ENCODE results near the gene PFDN2.
A peak's percentile ranks its signal among the peaks of the same experiment; 100 is the strongest.

PFDN2 gene, protein sequence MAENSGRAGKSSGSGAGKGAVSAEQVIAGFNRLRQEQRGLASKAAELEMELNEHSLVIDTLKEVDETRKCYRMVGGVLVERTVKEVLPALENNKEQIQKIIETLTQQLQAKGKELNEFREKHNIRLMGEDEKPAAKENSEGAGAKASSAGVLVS

DNA sequence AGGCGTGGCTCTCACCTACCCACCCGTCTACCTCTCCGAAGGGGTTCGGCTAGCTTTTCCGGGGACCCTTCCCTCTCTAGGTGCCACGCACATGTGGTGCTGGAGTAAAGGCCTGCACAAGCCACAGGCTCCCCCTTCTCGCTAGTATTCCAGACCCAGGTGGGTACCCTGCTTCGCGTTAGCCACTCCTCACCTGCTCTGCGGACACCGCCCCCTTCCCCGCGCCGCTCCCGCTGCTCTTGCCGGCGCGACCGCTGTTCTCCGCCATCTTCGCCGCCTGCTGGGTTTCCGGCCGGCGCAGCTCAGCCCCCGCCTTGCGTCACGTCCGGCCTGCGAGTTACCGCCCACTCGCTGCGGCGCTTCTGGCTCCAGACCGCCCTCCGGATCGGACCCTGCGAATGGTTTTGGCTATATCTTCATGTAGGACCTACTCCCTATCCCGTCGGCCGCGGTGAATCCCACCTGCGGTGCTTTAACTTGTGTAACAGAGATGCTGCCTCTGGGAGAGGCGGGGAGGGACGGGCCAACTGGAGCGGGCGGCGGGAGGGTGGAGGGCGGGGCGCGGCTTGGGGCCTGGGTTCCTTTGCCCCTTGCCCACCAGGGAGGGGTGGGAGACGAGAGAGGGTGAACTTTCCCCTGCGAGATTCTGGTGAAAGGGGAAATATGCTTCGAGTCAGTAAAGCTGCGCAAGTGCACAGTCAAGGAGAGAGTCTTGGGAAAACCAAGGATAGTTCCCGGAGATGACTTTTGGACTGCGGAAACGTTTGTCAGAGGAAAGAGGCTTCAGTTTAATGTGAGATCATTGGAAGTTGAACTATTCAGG is at the start of gene PFDN2, which contains the start of gene NIT1:
Gene PFDN2 (minus strand): TSS at position 279 of the 823 bp plus-strand sequence. CDS start 11 bp downstream, at position 268.
Gene NIT1 (plus strand): TSS at position 347 of the 823 bp plus-strand sequence. CDS start 72 bp downstream, at position 419.
- peak; percentile 91 to 94 for DNase-seq
- TF ChIP-seq POLR2A (IDR thresholded peaks at IDR 0.05; ENCODE audit: low read length) (peak; percentile 96), GATA1 (IDR thresholded peaks at IDR 0.05; ENCODE audit: low read depth, low read length) (no peak)

DNA sequence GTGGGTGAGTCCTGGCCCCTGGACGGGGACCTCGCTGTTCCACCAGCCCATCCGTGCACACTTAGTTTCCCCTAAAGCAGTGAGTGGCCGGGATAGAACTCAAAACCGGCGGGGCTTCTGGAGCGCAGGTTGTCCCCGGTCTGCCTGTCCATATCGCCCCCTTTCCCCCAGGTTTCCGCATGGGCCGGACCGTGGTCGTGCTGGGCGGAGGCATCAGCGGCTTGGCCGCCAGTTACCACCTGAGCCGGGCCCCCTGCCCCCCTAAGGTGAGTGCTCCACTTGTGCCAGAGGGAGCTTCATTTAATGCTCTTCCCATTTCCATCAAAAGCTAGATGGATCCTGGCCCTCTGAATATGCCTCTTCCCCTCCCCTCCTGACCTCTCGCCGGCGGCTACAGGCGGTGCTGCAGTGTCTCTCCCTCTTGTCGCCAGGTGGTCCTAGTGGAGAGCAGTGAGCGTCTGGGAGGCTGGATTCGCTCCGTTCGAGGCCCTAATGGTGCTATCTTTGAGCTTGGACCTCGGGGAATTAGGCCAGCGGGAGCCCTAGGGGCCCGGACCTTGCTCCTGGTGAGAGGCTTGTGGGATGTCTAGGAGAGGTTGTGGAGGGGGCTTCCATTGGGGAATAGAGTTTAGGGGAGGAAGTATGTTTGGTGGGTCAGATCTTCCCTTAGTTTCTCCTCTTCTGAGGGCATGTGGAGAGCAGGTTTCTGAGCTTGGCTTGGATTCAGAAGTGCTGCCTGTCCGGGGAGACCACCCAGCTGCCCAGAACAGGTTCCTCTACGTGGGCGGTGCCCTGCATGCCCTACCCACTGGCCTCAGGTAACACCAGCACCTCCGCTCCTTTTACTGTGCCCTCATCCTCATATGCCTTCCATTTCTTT is 49.1 kb upstream of the PFDN2 start:
- DNase-seq, result peak; percentile 83 to 89
- no peak for TF ChIP-seq GATA1 (IDR thresholded peaks at IDR 0.05; ENCODE audit: low read depth, low read length)
- TF ChIP-seq POLR2A (IDR thresholded peaks at IDR 0.05; ENCODE audit: low read length), result peak; percentile 96

DNA sequence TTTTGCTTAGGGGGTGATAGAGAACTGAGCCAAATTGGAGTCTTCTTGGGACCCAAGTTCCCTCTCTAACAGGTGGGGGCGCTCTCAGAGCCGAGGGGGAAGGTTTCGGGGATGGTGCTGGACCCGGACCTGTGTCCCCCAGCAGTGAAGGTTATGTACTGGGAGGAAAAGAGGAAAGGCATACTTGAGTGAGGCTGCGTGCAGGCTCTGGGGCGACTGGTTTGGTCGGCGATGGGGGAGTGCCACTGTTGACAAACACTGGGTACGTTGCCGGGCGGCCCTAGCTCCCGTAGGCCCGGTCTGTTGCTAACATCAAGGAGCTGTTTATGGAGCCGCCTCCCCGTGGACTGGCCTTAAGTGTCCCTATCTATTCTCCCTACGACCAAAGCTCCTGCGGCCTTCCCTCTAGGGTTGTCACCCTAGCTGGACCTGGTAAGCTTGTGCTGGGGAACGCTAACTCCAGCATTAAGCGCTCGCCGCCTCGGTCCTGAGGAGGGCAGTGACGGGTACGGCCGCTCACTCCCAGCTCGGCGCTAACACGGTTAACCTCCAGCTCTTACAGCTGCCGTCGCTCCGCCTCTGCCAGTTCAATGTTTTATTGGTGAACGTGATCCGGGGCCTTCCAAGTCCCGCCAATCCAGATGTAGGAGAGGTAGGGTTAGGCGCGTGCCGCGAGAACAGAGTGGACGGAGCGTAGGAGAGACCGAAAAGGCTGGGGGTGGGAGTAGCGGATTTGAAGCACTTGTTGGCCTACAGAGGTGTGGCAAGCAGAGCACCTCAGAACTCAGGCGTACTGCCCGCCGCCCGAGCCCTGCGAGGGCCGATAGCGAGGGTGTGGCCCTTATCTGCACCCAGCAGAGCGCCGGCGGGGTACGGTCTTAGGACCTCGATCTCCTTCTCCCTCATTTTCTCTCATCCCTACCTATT is 48.2 kb upstream of the PFDN2 start, which contains the start of gene PPOX:
Gene PPOX (plus strand): TSS at position 685 of the 927 bp plus-strand sequence. CDS start 422 bp downstream, outside the sequence.
- TF ChIP-seq POLR2A (IDR thresholded peaks at IDR 0.05; ENCODE audit: low read length) (peak; percentile 99), GATA1 (IDR thresholded peaks at IDR 0.05; ENCODE audit: low read depth, low read length) (peak; percentile 99)
- peak; percentile 100 for DNase-seq

DNA sequence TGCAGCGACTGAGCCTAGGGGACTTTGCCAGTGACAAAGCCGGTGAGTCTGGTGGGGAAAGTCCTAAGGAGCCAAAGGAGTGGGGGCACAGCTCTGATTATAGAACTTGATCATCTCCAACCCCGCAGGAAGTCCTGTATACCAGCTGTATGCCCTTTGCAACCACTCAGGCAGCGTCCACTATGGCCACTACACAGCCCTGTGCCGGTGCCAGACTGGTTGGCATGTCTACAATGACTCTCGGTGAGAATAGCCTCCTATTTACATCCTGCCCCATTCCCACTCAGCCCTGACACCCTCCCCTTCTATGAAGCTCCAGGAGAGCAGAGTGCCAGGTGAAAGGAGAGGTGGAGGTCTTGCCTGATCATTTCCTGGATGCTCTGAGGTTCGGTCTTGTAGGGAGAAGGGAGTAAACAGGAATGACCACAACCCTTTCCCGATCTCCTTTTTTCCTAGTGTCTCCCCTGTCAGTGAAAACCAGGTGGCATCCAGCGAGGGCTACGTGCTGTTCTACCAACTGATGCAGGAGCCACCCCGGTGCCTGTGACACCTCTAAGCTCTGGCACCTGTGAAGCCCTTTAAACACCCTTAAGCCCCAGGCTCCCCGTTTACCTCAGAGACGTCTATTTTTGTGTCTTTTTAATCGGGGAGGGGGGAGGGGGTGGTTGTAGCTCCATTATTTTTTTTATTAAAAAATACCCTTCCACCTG is 47.2 kb upstream of the PFDN2 start:
- TF ChIP-seq GATA1 (IDR thresholded peaks at IDR 0.05; ENCODE audit: low read depth, low read length) (no peak), POLR2A (IDR thresholded peaks at IDR 0.05; ENCODE audit: low read length) (no peak)
- peak; percentile 45 to 68 for DNase-seq

DNA sequence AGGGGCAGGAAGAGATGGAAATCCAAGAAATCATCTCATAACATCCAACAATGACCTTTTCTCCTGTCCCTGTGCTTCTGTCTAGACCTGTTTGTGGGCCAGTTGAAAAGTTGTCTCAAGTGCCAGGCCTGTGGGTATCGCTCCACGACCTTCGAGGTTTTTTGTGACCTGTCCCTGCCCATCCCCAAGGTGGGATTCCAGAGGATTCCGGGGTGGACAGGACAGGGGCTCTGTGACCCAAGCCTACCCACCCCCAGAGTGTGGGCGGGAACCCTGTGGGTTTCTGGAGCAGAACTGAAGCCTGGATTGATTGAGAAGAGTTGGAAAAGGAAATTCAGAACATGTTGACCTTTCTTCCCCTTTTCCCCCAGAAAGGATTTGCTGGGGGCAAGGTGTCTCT is 46.0 kb upstream of the PFDN2 start:
- no peak for TF ChIP-seq POLR2A (IDR thresholded peaks at IDR 0.05; ENCODE audit: low read length)
- no peak for TF ChIP-seq GATA1 (IDR thresholded peaks at IDR 0.05; ENCODE audit: low read depth, low read length)
- no peak for DNase-seq

DNA sequence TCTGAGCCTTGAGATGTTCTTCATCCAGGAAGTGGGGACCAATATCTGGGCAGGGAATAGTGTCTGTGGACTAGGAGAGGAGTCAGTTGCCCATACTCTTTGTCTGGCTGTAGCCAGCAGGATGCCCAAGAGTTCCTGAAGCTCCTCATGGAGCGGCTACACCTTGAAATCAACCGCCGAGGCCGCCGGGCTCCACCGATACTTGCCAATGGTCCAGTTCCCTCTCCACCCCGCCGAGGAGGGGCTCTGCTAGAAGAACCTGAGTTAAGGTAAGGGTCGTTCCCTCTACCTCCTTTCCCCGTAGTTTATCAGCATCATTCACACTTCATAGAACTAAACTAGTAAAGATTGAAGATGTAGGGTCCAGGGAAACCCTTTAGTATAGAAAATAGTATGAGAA is 45.0 kb upstream of the PFDN2 start:
- TF ChIP-seq GATA1 (IDR thresholded peaks at IDR 0.05; ENCODE audit: low read depth, low read length) (no peak), POLR2A (IDR thresholded peaks at IDR 0.05; ENCODE audit: low read length) (no peak)
- DNase-seq, result no peak

DNA sequence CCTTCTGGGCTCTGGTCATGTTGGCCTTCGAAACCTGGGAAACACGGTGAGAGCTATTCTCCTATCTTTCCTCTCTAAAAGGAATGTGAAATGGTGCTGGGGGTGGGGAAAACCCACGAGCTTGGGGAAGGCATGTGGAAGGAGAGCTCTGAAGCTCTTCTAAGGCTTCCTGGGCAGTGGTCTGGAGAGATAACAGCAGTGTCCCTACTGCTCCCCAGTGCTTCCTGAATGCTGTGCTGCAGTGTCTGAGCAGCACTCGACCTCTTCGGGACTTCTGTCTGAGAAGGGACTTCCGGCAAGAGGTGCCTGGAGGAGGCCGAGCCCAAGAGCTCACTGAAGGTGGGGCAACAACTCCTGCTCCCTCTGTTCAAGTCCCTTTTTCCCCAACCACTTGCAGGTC is 44.2 kb upstream of the PFDN2 start:
- no peak for DNase-seq
- TF ChIP-seq GATA1 (IDR thresholded peaks at IDR 0.05; ENCODE audit: low read depth, low read length) (no peak), POLR2A (IDR thresholded peaks at IDR 0.05; ENCODE audit: low read length) (no peak)

DNA sequence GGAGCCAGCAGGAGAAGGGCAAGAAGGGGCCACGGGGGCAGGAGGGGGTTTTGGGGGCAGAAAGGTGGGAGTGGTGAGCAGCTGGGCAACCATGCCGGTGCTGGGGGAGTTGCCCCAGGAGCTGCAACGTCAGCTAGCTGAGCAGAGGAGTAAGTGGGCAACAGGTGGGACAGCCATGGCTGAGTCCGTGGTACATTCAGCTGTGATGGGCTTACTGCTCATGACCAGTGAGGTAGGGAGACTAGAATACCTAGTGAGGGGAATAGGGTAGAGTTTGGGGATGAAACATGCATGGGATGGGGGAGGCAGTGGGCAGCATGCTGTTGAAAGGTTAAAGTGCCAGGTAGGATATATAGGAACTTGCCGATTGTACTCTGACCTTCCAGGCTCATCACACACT is 43.8 kb upstream of the PFDN2 start:
- TF ChIP-seq GATA1 (IDR thresholded peaks at IDR 0.05; ENCODE audit: low read depth, low read length), result no peak
- TF ChIP-seq POLR2A (IDR thresholded peaks at IDR 0.05; ENCODE audit: low read length), result no peak

DNA sequence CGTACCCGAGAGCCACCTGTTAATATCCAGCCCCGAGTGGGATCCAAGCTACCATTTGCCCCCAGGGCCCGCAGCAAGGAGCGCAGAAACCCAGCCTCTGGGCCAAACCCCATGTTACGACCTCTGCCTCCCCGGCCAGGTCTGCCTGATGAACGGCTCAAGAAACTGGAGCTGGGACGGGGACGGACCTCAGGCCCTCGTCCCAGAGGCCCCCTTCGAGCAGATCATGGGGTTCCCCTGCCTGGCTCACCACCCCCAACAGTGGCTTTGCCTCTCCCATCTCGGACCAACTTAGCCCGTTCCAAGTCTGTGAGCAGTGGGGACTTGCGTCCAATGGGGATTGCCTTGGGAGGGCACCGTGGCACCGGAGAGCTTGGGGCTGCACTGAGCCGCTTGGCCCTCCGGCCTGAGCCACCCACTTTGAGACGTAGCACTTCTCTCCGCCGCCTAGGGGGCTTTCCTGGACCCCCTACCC is 42.9 kb upstream of the PFDN2 start:
- DNase-seq, result no peak
- TF ChIP-seq POLR2A (IDR thresholded peaks at IDR 0.05; ENCODE audit: low read length), result no peak
- TF ChIP-seq GATA1 (IDR thresholded peaks at IDR 0.05; ENCODE audit: low read depth, low read length), result no peak

More for the DNA sequence above, 43.8 kb upstream of the PFDN2 start:
- DNase-seq, result no peak

DNA sequence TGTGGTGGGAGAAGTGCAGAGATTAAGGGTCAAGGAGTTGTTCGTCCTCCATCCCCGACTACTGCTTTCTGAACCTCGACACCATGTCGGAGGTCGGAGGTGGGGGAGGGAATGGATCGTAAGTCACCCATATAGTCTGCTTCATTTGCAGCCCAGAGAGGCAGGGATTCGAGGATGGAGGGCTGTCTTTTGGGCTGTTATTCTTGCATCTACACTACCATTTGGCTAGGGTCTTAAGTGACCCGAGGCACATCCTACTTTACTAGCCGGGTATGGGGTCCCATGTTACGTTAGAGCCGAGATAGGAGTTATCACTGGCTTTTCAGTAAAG is 42.0 kb upstream of the PFDN2 start:
- no peak for TF ChIP-seq POLR2A (IDR thresholded peaks at IDR 0.05; ENCODE audit: low read length)
- DNase-seq, result no peak

DNA sequence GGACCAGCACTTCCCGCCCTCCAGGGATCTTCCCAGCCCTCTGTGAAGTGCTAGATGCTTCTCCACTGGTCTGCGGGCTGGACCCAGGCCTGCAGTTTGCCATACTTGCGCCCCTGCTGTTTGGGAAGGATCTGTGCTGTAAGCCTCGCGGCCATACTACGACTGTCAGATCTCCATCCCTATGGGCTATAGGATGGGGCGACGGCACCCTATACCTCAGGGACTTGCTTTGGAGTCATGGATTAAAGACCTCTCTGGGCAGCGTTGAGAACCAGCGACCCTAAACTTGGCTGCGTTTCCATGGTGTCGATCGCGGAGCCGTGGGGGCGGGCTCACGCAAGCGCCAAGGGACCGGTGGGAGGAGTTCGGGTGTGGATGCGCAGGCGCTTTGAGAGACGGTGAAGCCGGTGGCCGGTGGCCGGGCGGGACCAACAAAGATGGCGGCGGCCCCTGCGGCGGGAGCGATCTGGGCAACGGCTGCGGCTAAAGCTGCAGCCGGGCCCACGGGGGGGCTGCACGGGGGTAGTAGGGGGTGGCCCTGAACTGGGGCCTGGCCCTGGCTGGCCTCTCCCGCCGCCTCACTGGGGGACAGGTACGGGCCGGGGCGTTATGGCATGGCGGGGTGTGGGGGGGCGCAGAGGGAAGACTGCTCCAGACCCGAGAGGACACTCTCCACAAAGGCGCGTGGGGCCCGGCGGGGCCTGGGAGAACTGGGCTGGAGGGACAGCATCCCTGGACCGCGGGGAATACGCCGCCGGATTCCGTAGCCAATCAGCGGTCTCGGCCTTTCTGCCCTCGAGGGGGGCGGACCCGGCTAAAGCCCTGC is 41.5 kb upstream of the PFDN2 start, which contains the start of gene USP21:
Gene USP21 (plus strand): TSS at position 414 of the 826 bp plus-strand sequence. CDS start 1,141 bp downstream, outside the sequence.
- DNase-seq, result peak; percentile 91 to 94
- TF ChIP-seq POLR2A (IDR thresholded peaks at IDR 0.05; ENCODE audit: low read length) (peak; percentile 85), GATA1 (IDR thresholded peaks at IDR 0.05; ENCODE audit: low read depth, low read length) (no peak)
